Mesendoderm (in vitro differentiated cells): ENCODE measurements around the gene POLD3.

Source experiments
- DNase-seq: peaks from one replicate; pipeline ENCODE4 v3.0.0; 2013
- H2AK5ac ChIP-seq: 2 replicates; pipeline ENCODE4 v1.6.1; 2013; ENCODE audit warnings: low read length, inconsistent platforms
- H2BK120ac ChIP-seq: 2 replicates; pipeline ENCODE4 v1.6.1; 2013; ENCODE audit warnings: low read depth, mild to moderate bottlenecking, low read length, moderate library complexity, mixed read lengths
- H2BK15ac ChIP-seq: replicated peaks from 2 replicates; pipeline ENCODE4 v1.6.1; 2013; ENCODE audit warnings: low read depth, mild to moderate bottlenecking, moderate library complexity
- H2BK5ac ChIP-seq: 2 replicates; pipeline ENCODE4 v1.6.1; 2013; ENCODE audit warnings: low read length, inconsistent platforms
- H3K18ac ChIP-seq: 2 replicates; pipeline ENCODE4 v1.6.1; 2013; ENCODE audit warnings: mild to moderate bottlenecking, low read length, mixed read lengths
- H3K23ac ChIP-seq: one replicate; pipeline ENCODE4 v1.6.1; 2013; ENCODE audit warnings: low read length
- H3K27ac ChIP-seq: 2 replicates; pipeline ENCODE4 v1.5.1; 2013; ENCODE audit warnings: low read depth, mild to moderate bottlenecking, inconsistent platforms, low read length, moderate library complexity
- H3K27me3 ChIP-seq: 2 replicates; pipeline ENCODE4 v1.6.1; 2013; ENCODE audit warnings: low read length, control low read depth, mild to moderate bottlenecking, inconsistent platforms; ENCODE audit not compliant: insufficient read depth, poor library complexity
- H3K36me3 ChIP-seq: 2 replicates; pipeline ENCODE4 v1.6.1; 2013; ENCODE audit warnings: low read length, inconsistent platforms; ENCODE audit not compliant: control insufficient read depth, insufficient read depth
- H3K4ac ChIP-seq: one replicate; pipeline ENCODE4 v1.6.1; 2013; ENCODE audit warnings: low read depth, mild to moderate bottlenecking, low read length, moderate library complexity
- H3K4me1 ChIP-seq: 2 replicates; pipeline ENCODE4 v1.6.1; 2013; ENCODE audit warnings: low read depth, low read length, inconsistent platforms; ENCODE audit not compliant: control insufficient read depth
- H3K4me2 ChIP-seq: 2 replicates; pipeline ENCODE4 v1.6.1; 2013; ENCODE audit warnings: low read length
- H3K4me3 ChIP-seq: 2 replicates; pipeline ENCODE4 v1.5.1; 2013; ENCODE audit warnings: mild to moderate bottlenecking, low read length
- H3K56ac ChIP-seq: one replicate; pipeline ENCODE4 v1.6.1; 2013; ENCODE audit warnings: low read length
- H3K79me1 ChIP-seq: 2 replicates; pipeline ENCODE4 v1.6.1; 2013; ENCODE audit warnings: low read length, inconsistent platforms
- H3K79me2 ChIP-seq: 2 replicates; pipeline ENCODE4 v1.6.1; 2013; ENCODE audit warnings: mild to moderate bottlenecking, low read length; ENCODE audit not compliant: control insufficient read depth, insufficient read depth
- H3K9ac ChIP-seq: 2 replicates; pipeline ENCODE4 v1.6.1; 2013; ENCODE audit warnings: low read length, inconsistent platforms
- H4K5ac ChIP-seq: one replicate; pipeline ENCODE4 v1.6.1; 2013; ENCODE audit warnings: low read length
- H4K8ac ChIP-seq: one replicate; pipeline ENCODE4 v1.6.1; 2013; ENCODE audit warnings: low read depth, mild to moderate bottlenecking, control low read depth, low read length, moderate library complexity
- WGBS: extraction: QIAGEN DNeasy Blood & Tissue Kit; methylation state at CpG from one replicate; pipeline ENCODE4 v1.1.7; 2013; ENCODE audit warnings: low lambda C conversion rate, missing lambda C conversion rate; ENCODE audit not compliant: insufficient coverage; ENCODE audit errors: extremely low coverage; 5-methylcytosine and 5-hydroxymethylcytosine counted together

The POLD3 gene

GRCh38 chr11:74681686-74682651, 89.6 kb downstream of the POLD3 start:
- WGBS = no CpG with 5 or more reads among the region's 12 CpGs

GRCh38 chr11:74682731-74683278, 90.4 kb downstream of the POLD3 start:
- no CpG with 5 or more reads among the region's 14 CpGs for whole genome bisulfite sequencing
- H3K18ac ChIP-seq = no peak overlapping the region
- H3K4ac ChIP-seq = no peak overlapping the region
- H3K56ac ChIP-seq = peak overlapping the region; percentile 47
- no peak overlapping the region for H4K8ac ChIP-seq
- no peak overlapping the region for H2BK120ac ChIP-seq
- H3K23ac ChIP-seq = no peak overlapping the region
- H3K27me3 ChIP-seq = no peaks in the 10 kb centered on the region
- H3K4me2 ChIP-seq = no peak overlapping the region
- no peak overlapping the region for H3K27ac ChIP-seq
- no peaks in the 10 kb centered on the region for H3K79me1 ChIP-seq
- no peaks in the 10 kb centered on the region for H3K36me3 ChIP-seq
- no peaks in the 10 kb centered on the region for H3K79me2 ChIP-seq
- H2AK5ac ChIP-seq = no peak overlapping the region
- no peak overlapping the region for H4K5ac ChIP-seq
- DNase-seq = no peak
- no peak overlapping the region for H3K9ac ChIP-seq
- no peaks in the 10 kb centered on the region for H3K4me1 ChIP-seq
- no peak overlapping the region for H2BK15ac ChIP-seq
- H3K4me3 ChIP-seq = no peak overlapping the region
- no peak overlapping the region for H2BK5ac ChIP-seq

More at GRCh38 chr11:74681686-74682651, 89.6 kb downstream of the POLD3 start:
- Histone ChIP-seq H3K23ac (no peak overlapping the region), H2BK120ac (no peak overlapping the region), H4K5ac (no peak overlapping the region), H3K4me2 (no peak overlapping the region), H3K27ac (no peak overlapping the region), H3K56ac (no peak overlapping the region), H2BK15ac (no peak overlapping the region), H3K36me3 (no peaks in the 10 kb centered on the region), H3K4ac (no peak overlapping the region), H3K79me1 (no peaks in the 10 kb centered on the region), H4K8ac (no peak overlapping the region), H3K4me3 (no peak overlapping the region), H3K4me1 (no peaks in the 10 kb centered on the region), H3K27me3 (no peaks in the 10 kb centered on the region), H3K79me2 (no peaks in the 10 kb centered on the region), H3K18ac (no peak overlapping the region), H2BK5ac (no peak overlapping the region), H3K9ac (no peak overlapping the region), H2AK5ac (no peak overlapping the region)
- DNase-seq = no peak

GRCh38 chr11:74683279-74683871, 91.0 kb downstream of the POLD3 start:
- H3K18ac ChIP-seq = no peak overlapping the region
- no peaks in the 10 kb centered on the region for H3K36me3 ChIP-seq
- no peak overlapping the region for H3K27ac ChIP-seq
- no peak overlapping the region for H2BK120ac ChIP-seq
- peak overlapping the region; percentile 15 for H3K9ac ChIP-seq
- H3K27me3 ChIP-seq = no peaks in the 10 kb centered on the region
- no peak overlapping the region for H2AK5ac ChIP-seq
- no peak overlapping the region for H4K8ac ChIP-seq
- peak overlapping the region; percentile 47 for H3K56ac ChIP-seq
- H4K5ac ChIP-seq = no peak overlapping the region
- H3K4me1 ChIP-seq = no peaks in the 10 kb centered on the region
- no peaks in the 10 kb centered on the region for H3K79me2 ChIP-seq
- no peak overlapping the region for H2BK5ac ChIP-seq
- no peak overlapping the region for H3K4me2 ChIP-seq
- no peak overlapping the region for H2BK15ac ChIP-seq
- H3K79me1 ChIP-seq = no peaks in the 10 kb centered on the region
- H3K23ac ChIP-seq = no peak overlapping the region
- WGBS = no CpG with 5 or more reads among the region's 59 CpGs
- H3K4me3 ChIP-seq = no peak overlapping the region
- DNase-seq = peak; percentile 17
- H3K4ac ChIP-seq = no peak overlapping the region

GRCh38 chr11:74683941-74684481, 91.6 kb downstream of the POLD3 start:
- DNase-seq = no peak
- H2BK5ac ChIP-seq = no peak overlapping the region
- no peak overlapping the region for H2BK120ac ChIP-seq
- H3K18ac ChIP-seq = no peak overlapping the region
- no peaks in the 10 kb centered on the region for H3K27me3 ChIP-seq
- no peaks in the 10 kb centered on the region for H3K4me1 ChIP-seq
- H4K8ac ChIP-seq = no peak overlapping the region
- H2BK15ac ChIP-seq = no peak overlapping the region
- H3K4me2 ChIP-seq = no peak overlapping the region
- no peaks in the 10 kb centered on the region for H3K36me3 ChIP-seq
- H3K4me3 ChIP-seq = no peak overlapping the region
- H3K23ac ChIP-seq = no peak overlapping the region
- H3K79me2 ChIP-seq = no peaks in the 10 kb centered on the region
- H3K79me1 ChIP-seq = no peaks in the 10 kb centered on the region
- H3K4ac ChIP-seq = no peak overlapping the region
- no peak overlapping the region for H2AK5ac ChIP-seq
- H3K27ac ChIP-seq = no peak overlapping the region
- H4K5ac ChIP-seq = no peak overlapping the region
- no CpG with 5 or more reads among the region's 12 CpGs for WGBS
- no peak overlapping the region for H3K56ac ChIP-seq
- no peak overlapping the region for H3K9ac ChIP-seq

- Histone ChIP-seq H3K36me3 (no peaks in the 10 kb centered on the region), H3K27me3 (no peaks in the 10 kb centered on the region), H3K27ac (no peak overlapping the region), H2BK15ac (no peak overlapping the region), H4K8ac (no peak overlapping the region), H2BK120ac (no peak overlapping the region), H4K5ac (no peak overlapping the region), H3K4me2 (no peak overlapping the region), H3K79me2 (no peaks in the 10 kb centered on the region), H2AK5ac (no peak overlapping the region), H3K4ac (no peak overlapping the region), H2BK5ac (no peak overlapping the region), H3K4me1 (no peaks in the 10 kb centered on the region), H3K9ac (no peak overlapping the region), H3K18ac (no peak overlapping the region), H3K56ac (no peak overlapping the region), H3K4me3 (no peak overlapping the region), H3K79me1 (no peaks in the 10 kb centered on the region), H3K23ac (no peak overlapping the region)
- DNase-seq = no peak
- WGBS = no CpG with 5 or more reads among the region's 1 CpG
Measured at GRCh38 chr11:74684661-74685060, 92.3 kb downstream of the POLD3 start.
